GM18520 (cell line): ENCODE data around the gene CDK2AP2.
"Not testable (repeated sequence)": the region's sequence is repeated elsewhere in the genome, so short reads cannot be mapped to it uniquely, and the experiment has no call there.

Source experiments
- ATAC-seq: cut with Tn5 transposase; IDR thresholded peaks from one replicate; pipeline ENCODE4 v1.9.1; 2021; ENCODE audit not compliant: unreplicated experiment

Gene CDK2AP2, protein sequence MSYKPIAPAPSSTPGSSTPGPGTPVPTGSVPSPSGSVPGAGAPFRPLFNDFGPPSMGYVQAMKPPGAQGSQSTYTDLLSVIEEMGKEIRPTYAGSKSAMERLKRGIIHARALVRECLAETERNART

DNA sequence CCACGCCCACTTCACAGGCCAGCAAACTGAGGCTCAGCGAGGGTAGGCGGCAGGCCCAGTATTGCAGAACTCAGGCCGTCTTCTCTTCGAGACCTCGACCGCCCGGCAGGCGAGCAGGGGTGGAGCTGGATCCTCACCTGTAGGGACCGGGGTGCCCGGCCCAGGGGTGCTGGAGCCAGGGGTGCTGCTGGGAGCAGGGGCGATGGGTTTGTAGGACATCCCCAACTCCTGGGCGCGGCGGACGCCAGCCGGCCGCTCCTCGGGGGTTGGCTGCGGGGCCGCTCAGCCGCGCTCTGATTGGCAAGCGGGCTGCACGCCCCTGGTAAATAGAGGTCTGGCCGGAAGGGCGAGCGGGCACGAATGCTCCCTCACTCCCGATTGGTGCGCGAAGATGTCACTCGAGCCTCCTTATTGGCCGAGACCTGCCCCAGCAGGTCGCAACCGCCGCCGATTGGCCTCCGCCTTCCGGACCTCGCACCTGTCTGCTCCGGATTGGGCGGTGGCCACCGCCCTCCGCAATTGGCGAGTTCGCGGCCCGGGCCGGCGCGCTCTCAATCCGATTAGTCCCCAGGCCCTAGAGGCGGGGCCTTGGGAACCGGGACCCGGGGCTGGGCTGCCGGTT, at the start of gene CDK2AP2:
TSS of gene CDK2AP2 (minus strand) at position 299 of the 622 bp plus-strand sequence. CDS start at position 219, 80 bp downstream.
- peak; percentile 68 for ATAC-seq

GRCh38 chr11:67556244-67556643, 48.3 kb upstream of the CDK2AP2 start:
- ATAC-seq, result no peak

- not testable (repeated sequence) for ATAC-seq
These were observed 43.7 kb upstream of the CDK2AP2 start for GRCh38 chr11:67551697-67552096.

- ATAC-seq, result no peak
These were observed 43.2 kb upstream of the CDK2AP2 start for GRCh38 chr11:67551127-67551526.

DNA sequence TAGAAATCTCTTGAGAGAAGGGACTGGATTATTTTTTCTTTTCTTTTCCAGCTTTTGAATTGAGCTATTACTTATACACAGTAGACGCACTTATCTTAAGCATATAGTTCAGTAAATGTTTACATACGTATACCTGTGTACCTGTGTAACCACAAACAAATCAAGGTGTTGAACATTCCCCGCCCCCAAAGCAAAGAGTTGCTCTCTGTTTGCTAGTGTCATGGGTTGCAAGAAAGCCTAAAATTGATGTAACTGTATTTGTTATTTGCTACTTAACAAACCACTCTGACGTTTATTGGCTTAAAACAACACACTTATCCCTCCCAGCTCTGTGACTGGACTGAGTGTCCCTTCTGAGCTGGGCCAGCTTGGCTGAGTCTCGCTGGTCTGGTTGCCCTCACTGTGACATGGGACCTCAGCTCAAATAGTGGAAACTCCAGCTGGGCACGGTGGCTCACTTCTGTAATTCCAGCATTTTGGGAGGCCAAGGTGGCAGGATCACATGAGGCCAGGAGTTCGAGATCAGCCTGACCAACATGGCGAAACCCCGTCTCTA, 40.7 kb upstream of the CDK2AP2 start:
- ATAC-seq, result no peak

DNA sequence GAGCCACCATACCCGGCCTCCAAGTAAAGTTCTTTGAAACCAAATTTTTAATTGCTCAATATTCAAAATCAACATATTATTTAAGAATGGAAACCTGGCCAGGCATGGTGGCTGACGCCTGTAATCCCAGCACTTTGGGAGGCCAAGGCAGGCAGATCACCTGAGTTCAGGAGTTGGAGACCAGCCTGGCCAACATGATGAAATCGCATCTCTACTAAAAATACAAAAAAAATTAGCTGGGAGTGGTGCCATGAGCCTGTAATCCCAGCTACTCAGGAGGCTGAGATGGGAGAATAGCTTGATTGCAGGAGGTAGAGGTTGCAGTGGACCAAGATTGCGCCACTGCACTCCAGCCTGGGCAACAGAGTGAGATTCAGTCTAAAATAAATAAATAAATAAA, 40.1 kb upstream of the CDK2AP2 start:
- not testable (repeated sequence) for ATAC-seq

GRCh38 chr11:67545280-67545679, 37.3 kb upstream of the CDK2AP2 start:
- ATAC-seq, result no peak

DNA sequence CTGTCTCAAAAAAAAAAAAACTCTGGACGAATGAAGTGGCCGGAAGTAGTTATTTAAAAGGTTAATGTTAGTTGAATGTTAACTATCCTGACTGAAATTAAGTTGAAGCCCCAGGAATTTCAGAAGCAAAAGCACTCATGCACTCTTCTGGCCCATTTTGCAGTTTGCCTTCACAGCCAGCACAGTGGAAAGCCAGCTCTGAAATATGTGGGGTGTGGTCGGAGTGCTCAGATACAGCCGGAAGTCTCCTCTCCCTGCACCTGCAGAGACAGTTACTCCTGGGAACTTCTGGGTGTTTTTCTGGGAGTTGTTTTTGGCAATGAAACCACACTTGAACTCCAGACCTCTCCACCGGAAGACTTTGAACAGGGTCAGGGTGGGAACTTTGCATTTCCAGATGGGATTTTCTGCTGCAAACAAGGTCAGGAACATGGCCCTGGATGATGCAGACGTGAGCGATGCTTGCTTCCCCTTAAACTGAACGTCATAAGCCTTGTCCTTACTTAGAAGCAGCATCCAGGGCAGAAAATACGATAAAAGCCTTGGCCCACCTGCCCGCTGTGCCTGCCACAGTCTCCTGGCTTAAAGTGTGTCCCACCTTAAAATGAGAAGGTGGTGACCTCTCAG, 36.8 kb upstream of the CDK2AP2 start:
- no peak for ATAC-seq

DNA sequence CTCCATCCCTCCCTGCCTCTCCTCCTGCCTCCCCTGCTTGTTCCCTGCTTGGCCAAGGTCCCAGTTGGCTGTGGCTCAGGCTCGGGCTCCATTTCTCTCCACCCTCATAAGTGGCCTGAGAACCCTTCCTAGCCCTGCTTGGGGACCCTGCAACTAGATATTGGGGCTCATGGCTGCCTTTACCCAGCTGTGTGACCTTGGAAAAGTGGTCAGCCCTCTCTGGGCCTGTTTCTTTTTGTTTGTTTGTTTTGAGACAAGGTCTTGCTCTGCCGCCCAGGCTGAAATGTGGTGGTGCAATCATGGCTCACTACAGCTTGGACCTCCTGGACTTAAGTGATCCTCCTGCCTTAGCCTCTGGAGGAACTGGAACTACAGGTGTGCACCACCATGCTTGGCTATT, 35.6 kb upstream of the CDK2AP2 start:
- ATAC-seq, result no peak

GRCh38 chr11:67542971-67543370, 35.0 kb upstream of the CDK2AP2 start:
- no peak for ATAC-seq

- no peak for ATAC-seq
These were observed 34.2 kb upstream of the CDK2AP2 start for GRCh38 chr11:67542169-67542568.

DNA sequence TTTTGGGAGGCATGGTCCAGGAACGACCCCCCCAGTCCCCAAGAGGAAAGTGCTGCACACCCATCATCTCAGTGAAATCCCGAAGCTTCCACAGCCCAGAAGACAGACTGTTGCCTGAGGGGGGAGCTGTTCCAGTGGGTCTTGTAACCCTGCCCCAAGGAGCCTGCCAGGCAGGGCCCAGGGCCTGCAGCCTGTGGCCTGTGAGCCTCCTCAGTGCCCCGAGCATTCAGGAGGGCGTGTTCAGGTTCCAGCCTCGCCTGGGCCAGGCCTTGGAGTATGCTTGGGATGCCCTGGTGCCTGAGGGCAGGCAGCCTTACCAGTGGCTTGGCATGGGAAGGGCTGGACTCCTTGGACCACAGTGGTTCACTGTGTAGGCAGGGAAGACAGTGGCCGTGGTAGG, 33.2 kb upstream of the CDK2AP2 start:
- no peak for ATAC-seq

- no peak for ATAC-seq
These were observed 31.6 kb upstream of the CDK2AP2 start for GRCh38 chr11:67539550-67539949.

DNA sequence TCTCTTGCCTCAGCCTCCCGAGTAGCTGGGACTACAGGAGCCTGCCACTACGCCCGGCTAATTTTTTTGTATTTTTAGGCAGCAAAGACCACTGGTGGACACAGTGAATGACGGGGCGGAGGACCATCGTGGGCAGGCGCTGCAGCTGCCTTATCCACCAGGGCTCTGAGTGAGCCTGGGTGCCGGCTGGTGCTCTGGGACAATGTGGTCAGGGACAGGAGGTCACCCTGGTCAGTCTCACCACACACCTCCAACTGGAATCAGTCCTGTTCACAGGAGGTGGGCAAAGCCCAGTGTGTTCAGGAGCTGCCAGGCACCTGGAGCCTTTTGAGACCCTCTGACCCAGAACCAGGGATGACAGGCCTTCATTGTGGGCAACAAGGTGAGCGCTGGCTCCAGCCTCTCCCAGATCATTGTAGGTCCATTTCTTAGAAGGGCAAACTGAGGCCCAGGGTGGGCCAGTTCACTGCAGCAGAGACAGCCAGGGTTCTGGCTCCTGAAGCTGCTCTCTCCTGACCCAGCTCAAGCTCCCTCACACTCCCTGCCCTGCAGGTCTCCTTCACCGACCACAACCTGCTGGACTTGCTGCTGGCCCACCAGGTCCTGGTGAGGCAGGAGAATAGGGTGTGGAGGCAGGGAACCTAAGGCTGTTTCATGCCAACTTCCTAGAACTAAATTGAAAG, 31.0 kb upstream of the CDK2AP2 start:
- ATAC-seq, result no peak

GRCh38 chr11:67538306-67538705, 30.3 kb upstream of the CDK2AP2 start:
- ATAC-seq, result no peak

- no peak for ATAC-seq
These were observed 27.6 kb upstream of the CDK2AP2 start for GRCh38 chr11:67535561-67535960.

GRCh38 chr11:67534070-67534679, 26.2 kb upstream of the CDK2AP2 start:
- ATAC-seq, result no peak

- ATAC-seq, result no peak
These were observed 24.9 kb upstream of the CDK2AP2 start for GRCh38 chr11:67532889-67533288.

GRCh38 chr11:67530282-67530592, 22.3 kb upstream of the CDK2AP2 start:
- no peak for ATAC-seq

DNA sequence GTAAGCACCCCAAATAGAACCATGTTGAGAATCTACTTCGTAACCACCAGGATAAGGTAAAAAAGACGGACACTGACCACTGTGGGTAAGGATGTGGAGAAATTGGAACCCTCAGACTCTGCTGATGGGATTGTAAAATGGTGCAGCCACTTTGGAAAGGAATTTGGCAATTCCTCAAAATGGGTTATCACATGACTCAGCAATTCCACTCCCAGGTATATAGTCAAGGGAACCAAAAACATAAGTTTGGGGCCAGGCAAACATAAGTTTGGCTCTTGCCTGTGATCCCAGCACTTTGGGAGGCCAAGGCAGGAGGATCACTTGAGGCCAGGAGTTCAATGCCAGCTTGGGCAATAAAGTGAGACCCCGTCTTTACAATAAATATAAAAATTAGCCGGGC, 20.4 kb upstream of the CDK2AP2 start:
- ATAC-seq, result no peak

DNA sequence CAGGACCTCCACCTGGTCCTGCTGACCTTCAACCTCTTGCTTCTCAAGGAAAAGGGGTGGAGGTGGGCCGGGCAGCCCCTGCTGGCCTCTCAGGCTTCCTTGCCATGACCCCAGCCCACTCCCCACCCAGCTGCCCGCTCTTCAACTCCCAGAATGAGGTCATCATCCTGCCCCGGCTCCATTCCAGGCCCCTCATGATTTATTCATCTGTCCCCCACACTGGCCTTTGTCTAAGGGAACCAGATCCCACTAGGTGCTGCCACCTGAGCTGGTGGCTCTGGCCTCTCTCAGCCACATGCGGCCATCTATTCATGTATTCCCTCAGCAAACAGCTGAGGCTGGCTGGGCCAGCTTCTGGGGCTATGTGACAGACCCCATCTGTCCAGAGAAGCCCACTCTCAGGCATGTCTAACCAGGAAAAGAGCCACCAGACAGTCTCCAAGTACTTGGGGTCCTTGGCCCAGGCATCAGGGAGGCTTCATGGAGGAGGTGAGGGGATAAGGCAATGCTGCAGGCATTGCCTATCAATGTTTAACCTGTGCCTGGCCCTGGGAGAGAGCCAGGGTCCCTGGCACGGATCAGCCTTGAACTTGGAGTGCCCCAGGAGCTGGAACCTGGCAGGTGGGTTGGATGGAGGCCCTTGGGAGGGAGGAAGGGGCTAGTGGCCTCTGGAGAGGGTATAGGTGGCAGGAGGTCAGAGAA, 17.5 kb upstream of the CDK2AP2 start:
- ATAC-seq, result no peak
